Stomach smooth muscle (tissue), 2 donors: Measurements from ENCODE around the gene PNKP.

ENCODE experiments used
- H3K27ac ChIP-seq: one replicate; pipeline ENCODE4 v1.7.0; 2013; ENCODE audit warnings: mild to moderate bottlenecking, low read length, inconsistent platforms
- H3K27me3 ChIP-seq, 2 donors: one replicate each; pipeline ENCODE4 v1.7.0; 2013; ENCODE audit warnings: low read length in 2 of 2; ENCODE audit not compliant: insufficient read depth in 2 of 2, control insufficient read depth in 1 of 2
- H3K36me3 ChIP-seq, 2 donors: one replicate each; pipeline ENCODE4 v1.7.0; 2013; ENCODE audit warnings: low read length in 2 of 2; ENCODE audit not compliant: control insufficient read depth in 2 of 2, insufficient read depth in 2 of 2
- H3K4me1 ChIP-seq: one replicate; pipeline ENCODE4 v1.7.0; 2013; ENCODE audit warnings: low read length; ENCODE audit not compliant: control insufficient read depth, insufficient read depth
- H3K4me3 ChIP-seq, 2 donors: one replicate each; pipeline ENCODE4 v1.7.0; 2013; ENCODE audit warnings: low read length in 2 of 2
- H3K9ac ChIP-seq, 2 donors: one replicate each; pipeline ENCODE4 v1.7.0; 2013; ENCODE audit warnings: low read length in 2 of 2, mild to moderate bottlenecking in 1 of 2
- H3K9me3 ChIP-seq, 2 donors: one replicate each; pipeline ENCODE4 v1.7.0; 2013; ENCODE audit warnings: low read length in 2 of 2; ENCODE audit not compliant: control insufficient read depth in 2 of 2
- donor health status: healthy.
- donor health status: Pancreatic carcinoma.

Gene PNKP

GRCh38 chr19:49889038-49889686, 21.8 kb upstream of the PNKP start:
- Histone ChIP-seq H3K27me3 (peaks cover 10 to 17% of the 10 kb centered on the region in 2 donors), H3K27ac (no peak overlapping the region), H3K9me3 (no peaks in the 10 kb centered on the region), H3K9ac (no peak overlapping the region), H3K4me3 (no peak overlapping the region), H3K36me3 (peaks cover 8 to 16% of the 10 kb centered on the region in 2 donors), H3K4me1 (peaks cover 6% of the 10 kb centered on the region)

- Histone ChIP-seq H3K9me3 (no peaks in the 10 kb centered on the region), H3K9ac (no peak overlapping the region), H3K36me3 (peaks cover 15 to 23% of the 10 kb centered on the region in 2 donors), H3K4me1 (peaks cover 6% of the 10 kb centered on the region), H3K4me3 (no peak overlapping the region), H3K27me3 (peaks cover 10 to 17% of the 10 kb centered on the region in 2 donors), H3K27ac (no peak overlapping the region)
Measured at GRCh38 chr19:49888510-49888824, 21.1 kb upstream of the PNKP start.

GRCh38 chr19:49887665-49888509, 20.5 kb upstream of the PNKP start:
- Histone ChIP-seq H3K4me3 (no peak overlapping the region), H3K9ac (no peak overlapping the region), H3K27ac (no peak overlapping the region), H3K9me3 (peaks cover 0 to 2% of the 10 kb centered on the region in 2 donors), H3K27me3 (peaks cover 10 to 16% of the 10 kb centered on the region in 2 donors), H3K4me1 (peaks cover 6% of the 10 kb centered on the region), H3K36me3 (peaks cover 21 to 28% of the 10 kb centered on the region in 2 donors)

GRCh38 chr19:49887037-49887664, 19.8 kb upstream of the PNKP start:
- Histone ChIP-seq H3K4me3 (no peak overlapping the region), H3K27ac (no peak overlapping the region), H3K9me3 (peaks cover 0 to 3% of the 10 kb centered on the region in 2 donors), H3K9ac (no peak overlapping the region), H3K4me1 (peaks cover 6% of the 10 kb centered on the region), H3K36me3 (peaks cover 28 to 35% of the 10 kb centered on the region in 2 donors), H3K27me3 (peaks cover 10 to 13% of the 10 kb centered on the region in 2 donors)

GRCh38 chr19:49884760-49885159, 17.4 kb upstream of the PNKP start:
- H3K4me1 ChIP-seq = peaks cover 3% of the 10 kb centered on the region
- H3K9ac ChIP-seq = no peak overlapping the region

GRCh38 chr19:49884109-49884508, 16.7 kb upstream of the PNKP start:
- Histone ChIP-seq H3K27me3 (no peaks in the 10 kb centered on the region), H3K36me3 (peaks cover 54 to 61% of the 10 kb centered on the region in 2 donors), H3K9me3 (peaks cover 0 to 3% of the 10 kb centered on the region in 2 donors), H3K27ac (no peak overlapping the region), H3K4me1 (peaks cover 3% of the 10 kb centered on the region), H3K9ac (no peak overlapping the region), H3K4me3 (no peak overlapping the region)

More at GRCh38 chr19:49884760-49885159, 17.4 kb upstream of the PNKP start:
- Histone ChIP-seq H3K4me3 (no peak overlapping the region), H3K27ac (no peak overlapping the region), H3K36me3 (peaks cover 50 to 56% of the 10 kb centered on the region in 2 donors), H3K9me3 (peaks cover 0 to 3% of the 10 kb centered on the region in 2 donors), H3K27me3 (peaks cover 5 to 6% of the 10 kb centered on the region in 2 donors)

- peaks cover 0 to 3% of the 10 kb centered on the region in 2 donors for H3K9me3 ChIP-seq
- peaks cover 56 to 60% of the 10 kb centered on the region in 2 donors for H3K36me3 ChIP-seq
- H3K9ac ChIP-seq = no peak overlapping the region
- no peaks in the 10 kb centered on the region for H3K27me3 ChIP-seq
- H3K4me1 ChIP-seq = peaks cover 11% of the 10 kb centered on the region
- no peak overlapping the region for H3K27ac ChIP-seq
- H3K4me3 ChIP-seq = no peak overlapping the region
Measured at GRCh38 chr19:49883094-49883493, 15.7 kb upstream of the PNKP start.

GRCh38 chr19:49882643-49883042, 15.3 kb upstream of the PNKP start:
- Histone ChIP-seq H3K27ac (no peak overlapping the region), H3K27me3 (no peaks in the 10 kb centered on the region), H3K9ac (no peak overlapping the region), H3K4me1 (peaks cover 14% of the 10 kb centered on the region), H3K36me3 (peaks cover 56 to 60% of the 10 kb centered on the region in 2 donors), H3K9me3 (peaks cover 0 to 3% of the 10 kb centered on the region in 2 donors), H3K4me3 (no peak overlapping the region)

- Histone ChIP-seq H3K9ac (no peak overlapping the region), H3K36me3 (peaks cover 56 to 60% of the 10 kb centered on the region in 2 donors), H3K4me1 (peaks cover 14% of the 10 kb centered on the region), H3K27me3 (no peaks in the 10 kb centered on the region), H3K27ac (no peak overlapping the region), H3K9me3 (peaks cover 0 to 3% of the 10 kb centered on the region in 2 donors), H3K4me3 (no peak overlapping the region)
Measured at GRCh38 chr19:49881672-49882394, 14.5 kb upstream of the PNKP start.

GRCh38 chr19:49881186-49881585, 13.8 kb upstream of the PNKP start:
- Histone ChIP-seq H3K9me3 (peaks cover 0 to 3% of the 10 kb centered on the region in 2 donors), H3K27ac (no peak overlapping the region), H3K4me3 (no peak overlapping the region), H3K9ac (no peak overlapping the region), H3K4me1 (peaks cover 16% of the 10 kb centered on the region), H3K27me3 (no peaks in the 10 kb centered on the region), H3K36me3 (peaks cover 56 to 57% of the 10 kb centered on the region in 2 donors)
